HFFc6 (cell line): ENCODE data around the gene KCNIP1. TPM values are rescaled to one million over a fixed set of nuclear protein-coding genes. Genes with fewer than 3 reads are reported as not detected.
"Not testable (repeated sequence)": the region's sequence is repeated elsewhere in the genome, so short reads cannot be mapped to it uniquely, and the experiment has no call there.

Source experiments
- DNase-seq: peaks from one replicate; pipeline ENCODE4 v3.0.0-alpha.2; 2018
- H3K27ac Mint-ChIP-seq: 2 replicates; pipeline ENCODE4 v1.8.0; 2020; ENCODE audit warnings: mild to moderate bottlenecking, mixed read lengths
- H3K27me3 Mint-ChIP-seq: 2 replicates; pipeline ENCODE4 v1.8.0; 2021; ENCODE audit warnings: mild to moderate bottlenecking, moderate library complexity, mixed read lengths; ENCODE audit not compliant: insufficient read depth
- H3K36me3 Mint-ChIP-seq: 2 replicates; pipeline ENCODE4 v1.8.0; 2021; ENCODE audit warnings: low read depth, mixed read lengths
- H3K4me1 Mint-ChIP-seq: 2 replicates; pipeline ENCODE4 v1.8.0; 2020; ENCODE audit warnings: low read depth, mixed read lengths
- H3K4me3 Mint-ChIP-seq: 2 replicates; pipeline ENCODE4 v1.8.0; 2020; ENCODE audit warnings: mild to moderate bottlenecking, moderate library complexity, mixed read lengths
- H3K9me3 Mint-ChIP-seq: 2 replicates; pipeline ENCODE4 v1.8.0; 2020; ENCODE audit warnings: mild to moderate bottlenecking, mixed read lengths
- CTCF ChIP-seq: fragments of 200-600 bp; sonication (generic); IDR thresholded peaks from 2 replicates; pipeline ENCODE4 v1.5.0; 2021; ENCODE audit warnings: antibody characterized with exemption, mild to moderate bottlenecking
- total RNA-seq, 6 experiments: library from RNA; stranded (reverse); fragmentation: NEBNext Ultra II Directional; extraction: Animal tissue kit (Norgen Biotek cat#: 25700); gene quantifications; 2 replicates in 1 of 6; 3 replicates in 5 of 6; pipeline ENCODE4 v1.2.3, GENCODE V29; 2021

The KCNIP1 gene
- total RNA-seq, 6 experiments from 2014 or later: not detected

GRCh38 chr5:170750791-170751190 is 247.0 kb downstream of the KCNIP1 start:
- H3K9me3 Mint-ChIP-seq: no peaks in the 10 kb centered on the region
- H3K4me3 Mint-ChIP-seq: no peak overlapping the region
- no peak for DNase-seq
- peaks cover 22% of the 10 kb centered on the region for H3K27me3 Mint-ChIP-seq
- 0 out of 2 replicates have a peak, but pooled peaks cover 2% of the 10 kb centered on the region for H3K4me1 Mint-ChIP-seq
- no peak overlapping the region for H3K27ac Mint-ChIP-seq
- no peaks in the 10 kb centered on the region for H3K36me3 Mint-ChIP-seq
- TF ChIP-seq CTCF: no peak

- no peaks in the 10 kb centered on the region for H3K9me3 Mint-ChIP-seq
- peaks cover 22% of the 10 kb centered on the region for H3K27me3 Mint-ChIP-seq
- no peaks in the 10 kb centered on the region for H3K4me1 Mint-ChIP-seq
- no peak overlapping the region for H3K27ac Mint-ChIP-seq
- no peak for DNase-seq
- H3K36me3 Mint-ChIP-seq: no peaks in the 10 kb centered on the region
- no peak for TF ChIP-seq CTCF
- no peak overlapping the region for H3K4me3 Mint-ChIP-seq
Observed at GRCh38 chr5:170751631-170752030, 247.8 kb downstream of the KCNIP1 start.

DNA sequence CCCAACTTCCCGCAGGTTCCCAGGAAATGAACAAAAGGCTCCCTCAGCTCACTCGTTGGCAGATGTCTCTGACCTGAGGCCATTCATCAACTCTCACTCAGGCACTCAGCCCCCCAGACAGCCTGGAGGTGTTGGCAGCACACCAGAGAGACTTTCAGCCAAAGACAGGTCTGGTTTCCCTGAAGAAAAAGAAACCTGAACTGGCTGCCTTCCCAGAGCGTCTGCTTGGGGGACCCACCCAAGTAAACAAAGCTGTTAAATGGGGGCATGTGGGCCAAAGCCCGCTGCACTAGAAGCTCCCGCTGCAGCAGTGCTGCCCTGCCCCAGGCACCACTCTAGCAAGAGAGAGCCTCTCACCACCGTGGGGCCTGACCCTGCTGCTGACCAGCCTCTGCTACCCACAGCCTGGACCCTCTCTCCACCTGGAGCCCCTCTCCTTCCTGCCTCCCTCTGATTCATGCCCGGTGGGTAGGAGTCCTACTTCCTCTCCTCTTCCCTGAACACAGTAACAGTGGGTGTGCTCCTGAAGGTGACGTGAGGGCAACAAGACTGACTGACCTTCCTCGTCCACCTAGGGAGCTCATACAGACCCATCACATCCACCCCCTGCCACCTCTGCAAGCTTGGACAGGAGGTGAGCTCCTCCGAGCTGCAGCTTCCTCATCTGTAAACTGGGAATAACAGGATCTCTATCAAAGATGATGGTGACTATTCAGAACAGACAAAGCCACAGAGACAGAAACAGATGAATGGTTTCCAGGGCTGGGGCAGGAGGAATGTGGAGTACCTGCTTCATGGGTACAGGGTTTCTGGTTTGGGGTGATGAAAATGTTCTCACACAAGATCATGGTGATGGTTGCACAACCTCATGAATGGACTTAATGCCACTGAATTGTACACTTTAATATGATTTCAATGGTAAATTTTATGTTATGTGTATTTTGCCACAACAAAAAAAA is 248.7 kb downstream of the KCNIP1 start:
- Mint-ChIP-seq H3K27ac (no peak overlapping the region), H3K27me3 (peaks cover 19% of the 10 kb centered on the region), H3K9me3 (no peaks in the 10 kb centered on the region), H3K36me3 (no peaks in the 10 kb centered on the region), H3K4me1 (peaks cover 7% of the 10 kb centered on the region; the same call in 1 of the 2 replicates), H3K4me3 (no peak overlapping the region)
- TF ChIP-seq CTCF: no peak
- DNase-seq: no peak

DNA sequence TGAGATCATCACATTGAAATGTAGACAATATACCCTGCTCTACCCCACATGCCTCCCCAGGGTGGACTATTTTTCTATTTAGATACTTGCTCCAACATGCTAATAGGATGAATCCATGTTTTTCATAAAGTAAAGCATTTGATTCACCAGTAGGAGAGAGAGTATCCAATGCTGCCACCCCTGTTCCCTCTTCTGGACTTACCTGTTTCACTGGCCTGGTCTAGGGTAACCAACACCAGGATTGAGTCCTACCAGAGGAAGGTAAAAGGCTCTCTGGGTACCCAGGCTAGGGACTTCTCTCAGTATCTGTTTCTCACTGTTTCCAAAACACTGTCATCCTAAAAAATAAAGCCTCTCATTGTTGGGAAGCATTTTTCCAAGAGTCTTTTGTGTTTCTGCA is 249.5 kb downstream of the KCNIP1 start:
- TF ChIP-seq CTCF: no peak
- H3K9me3 Mint-ChIP-seq: no peaks in the 10 kb centered on the region
- H3K27ac Mint-ChIP-seq: no peak overlapping the region
- H3K4me1 Mint-ChIP-seq: peaks cover 10% of the 10 kb centered on the region; the same call in 1 of the 2 replicates
- H3K36me3 Mint-ChIP-seq: no peaks in the 10 kb centered on the region
- no peak for DNase-seq
- peaks cover 18% of the 10 kb centered on the region for H3K27me3 Mint-ChIP-seq
- no peak overlapping the region for H3K4me3 Mint-ChIP-seq

DNA sequence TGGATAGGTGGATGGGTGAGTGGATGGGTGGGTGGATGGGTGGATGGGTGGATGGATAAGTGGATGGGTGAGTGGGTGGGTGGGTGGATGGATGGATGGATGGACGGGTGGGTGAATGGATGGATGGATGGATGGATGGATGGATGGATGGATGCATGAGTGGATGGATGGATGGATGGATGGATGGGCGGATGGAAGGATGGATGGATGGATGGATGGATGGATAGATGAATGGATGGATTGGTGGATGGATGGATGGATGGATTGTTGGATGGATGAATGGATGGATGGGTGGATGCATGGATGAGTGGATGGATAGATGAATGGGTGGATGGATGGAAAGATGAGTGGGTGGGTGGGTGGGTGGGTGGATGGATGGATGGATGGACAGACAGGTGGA is 250.7 kb downstream of the KCNIP1 start:
- not testable (repeated sequence) for H3K36me3 Mint-ChIP-seq, H3K9me3 Mint-ChIP-seq, H3K27ac Mint-ChIP-seq, H3K4me3 Mint-ChIP-seq, DNase-seq
- Mint-ChIP-seq H3K27me3 (peaks cover 25% of the 10 kb centered on the region), H3K4me1 (peaks cover 10% of the 10 kb centered on the region; the same call in 1 of the 2 replicates)
